Posterior cingulate gyrus (tissue), 11 donors: ENCODE data around the gene INKA2.
A peak's percentile ranks its signal among the peaks of the same experiment; 100 is the strongest.

Experiments used
- DNase-seq, 10 donors: peaks; one replicate each; pipeline versions ENCODE4 v3.0.0 to v3.0.0-alpha.2; 2020 to 2021; ENCODE audit warnings: mixed read lengths in 3 of 10
- intact Hi-C: fragments of 100-400 bp; cut with DNase I; formaldehyde crosslinking; loops from one replicate; pipeline ENCODE4 v1.15.1; 2023

INKA2 gene

DNA sequence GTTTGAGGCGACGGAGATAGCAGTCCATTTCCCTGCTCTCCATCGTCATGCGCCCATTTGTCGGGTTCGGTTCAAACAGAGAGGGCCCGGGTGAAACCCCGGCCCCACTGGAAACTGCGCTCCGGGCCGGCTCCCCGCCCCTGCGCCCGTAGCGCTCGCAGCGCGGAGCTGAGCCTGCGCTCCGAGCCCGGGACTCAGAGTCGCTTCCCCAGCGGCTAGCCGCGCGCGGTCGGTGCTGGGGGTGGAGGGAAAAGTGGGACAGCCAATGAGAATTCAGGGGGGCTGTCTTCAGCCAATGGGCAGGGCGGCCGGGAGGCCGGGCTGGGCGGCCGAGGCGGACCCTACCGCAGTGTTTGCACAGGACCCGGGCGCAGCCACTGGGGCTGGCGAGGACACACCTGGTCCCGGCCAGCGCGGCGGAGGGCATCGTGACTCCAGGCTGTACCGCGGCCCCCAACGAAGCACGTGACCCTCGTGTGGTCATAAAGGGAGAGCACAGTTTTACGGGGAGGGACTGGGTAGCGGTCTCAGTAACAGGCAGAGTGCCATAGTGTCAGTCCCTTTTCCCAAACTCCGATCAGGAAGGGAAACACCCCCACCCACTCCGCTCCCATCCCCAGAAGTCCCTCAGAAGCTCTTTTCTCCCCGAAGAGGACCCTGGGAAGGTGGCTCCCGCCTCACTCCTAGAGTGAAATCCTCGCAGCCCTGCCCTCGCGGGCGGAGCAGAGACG, at the start of gene INKA2:
TSS of gene INKA2 (minus strand) at position 202 of the 731 bp plus-strand sequence. CDS start at position 49, 153 bp downstream.
- DNase-seq = peak; percentile 83 to 98 (median 92)

DNA sequence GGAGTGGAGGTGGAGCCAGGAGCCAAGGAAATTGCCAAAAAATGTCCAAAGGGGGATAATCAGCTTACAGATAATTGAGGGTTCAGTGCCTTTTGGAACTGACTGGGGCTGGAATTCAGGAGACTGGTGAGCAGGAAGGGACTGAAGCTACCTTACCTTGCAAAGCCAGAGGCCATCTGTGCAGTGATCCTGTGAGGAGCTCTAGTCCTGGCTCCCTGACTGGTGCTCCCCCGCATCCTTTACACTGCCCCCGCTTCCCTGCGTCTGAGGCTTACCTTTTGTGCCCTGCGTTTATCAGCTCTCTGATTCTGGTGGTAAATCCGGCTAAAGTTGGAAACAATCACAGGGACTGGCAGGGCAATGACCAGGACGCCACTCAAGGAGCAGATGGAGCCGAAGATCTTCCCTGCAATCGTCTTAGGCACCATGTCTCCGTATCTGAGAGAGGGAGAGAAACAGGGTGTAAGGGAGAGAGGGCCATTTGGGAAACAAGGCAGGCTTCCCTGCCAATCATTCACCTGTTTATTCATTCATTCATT, 47.5 kb upstream of the INKA2 start:
- DNase-seq = no peak
- intact Hi-C loops = no loop called here

More for the DNA sequence above, at the start of gene INKA2:
- intact Hi-C loops = no loop called here

DNA sequence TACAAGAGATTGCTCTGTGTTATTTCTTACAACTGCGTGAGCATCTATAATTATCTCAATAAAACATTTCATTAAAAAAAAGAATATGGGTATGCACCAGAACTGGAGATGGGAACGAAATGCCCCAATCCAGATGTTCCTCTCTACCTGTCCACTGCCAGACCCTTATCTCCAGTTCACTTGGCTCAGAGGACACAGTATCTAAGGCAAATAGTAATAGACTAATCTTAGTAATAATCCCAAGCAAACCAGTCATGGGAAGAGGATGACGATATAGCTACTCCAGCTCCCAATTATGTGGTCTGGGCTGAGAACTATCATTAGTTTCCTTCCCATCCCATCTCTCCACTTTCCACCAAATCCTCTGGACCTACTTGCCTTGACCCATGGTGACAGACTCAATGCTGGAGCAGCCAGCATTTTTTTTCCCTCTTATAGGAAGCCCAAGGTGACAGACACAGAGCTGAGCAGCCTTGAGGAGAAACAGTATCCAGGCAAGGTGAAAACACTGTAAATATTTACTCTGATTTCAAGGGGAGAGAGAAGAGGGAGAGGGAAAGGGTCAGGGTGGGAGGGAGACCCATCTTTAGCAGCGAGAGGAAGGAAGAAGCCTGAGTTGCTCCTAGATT, 45.2 kb upstream of the INKA2 start:
- DNase-seq = no peak

DNA sequence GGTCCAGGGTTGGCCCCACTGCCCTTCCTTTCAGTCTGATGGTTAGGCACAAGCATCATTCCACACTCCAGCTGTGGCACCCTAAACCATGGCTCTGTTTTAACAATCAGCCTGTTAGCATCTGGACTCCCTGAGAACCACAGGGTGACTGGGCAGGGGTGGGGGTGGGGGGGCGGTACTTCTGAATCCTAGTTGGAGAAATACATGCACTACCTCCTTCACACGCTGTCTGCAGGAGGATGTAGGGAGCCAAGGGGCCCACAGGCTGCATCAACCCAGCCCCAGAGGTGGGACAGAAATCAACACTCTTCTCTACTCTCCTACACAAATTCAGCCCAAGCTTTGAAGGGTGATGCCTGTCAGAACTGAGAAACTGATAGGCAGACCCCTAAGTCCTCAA, 40.4 kb upstream of the INKA2 start:
- no peak for DNase-seq
- intact Hi-C loops = no loop called here

More for the DNA sequence above, 45.2 kb upstream of the INKA2 start:
- intact Hi-C loops = no loop called here

DNA sequence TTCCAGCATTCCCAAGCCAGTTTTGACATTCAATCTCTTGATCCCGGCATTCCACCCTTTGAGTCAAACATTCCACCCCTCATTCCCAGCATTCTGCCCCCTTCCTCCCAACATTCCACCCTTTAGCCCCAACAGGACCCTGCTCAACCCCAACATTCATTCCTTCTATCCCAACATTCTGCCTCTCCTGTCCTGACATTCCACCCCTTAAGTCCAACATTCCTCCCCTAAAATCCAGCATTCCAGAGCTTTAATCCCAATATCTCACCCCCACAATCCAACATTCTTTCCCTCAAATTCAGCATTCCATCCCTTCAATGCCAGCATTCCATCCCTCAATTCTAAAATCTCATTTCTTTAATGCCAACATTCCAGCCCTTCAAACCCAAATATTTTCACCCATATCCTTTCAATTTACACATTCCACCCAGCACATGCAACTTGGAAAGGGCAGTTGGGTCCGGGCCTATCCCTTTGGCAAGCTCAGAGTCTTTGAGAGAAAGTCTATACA, 39.4 kb upstream of the INKA2 start:
- intact Hi-C loops = no loop called here

DNA sequence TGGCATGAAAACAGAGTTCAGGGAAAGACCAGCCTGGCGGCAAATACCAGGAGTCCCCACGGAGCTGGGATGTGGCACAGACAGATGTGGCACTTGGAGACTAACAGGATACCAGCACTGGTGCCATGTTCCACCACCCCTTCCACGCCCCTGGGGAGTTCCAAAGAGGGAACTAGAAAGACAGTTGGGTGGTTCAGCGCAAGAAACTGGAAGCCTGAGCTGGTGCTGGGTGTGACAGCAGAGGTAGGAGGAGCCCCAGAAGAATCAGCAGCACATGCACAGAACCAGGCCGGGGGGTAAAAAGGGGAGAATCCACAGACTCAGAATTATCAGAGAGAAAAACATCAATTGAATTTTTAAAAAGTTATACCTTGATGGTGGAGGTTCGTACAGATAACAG, 38.9 kb upstream of the INKA2 start:
- intact Hi-C loops = no loop called here
- DNase-seq = no peak

More for the DNA sequence above, 39.4 kb upstream of the INKA2 start:
- no peak for DNase-seq

DNA sequence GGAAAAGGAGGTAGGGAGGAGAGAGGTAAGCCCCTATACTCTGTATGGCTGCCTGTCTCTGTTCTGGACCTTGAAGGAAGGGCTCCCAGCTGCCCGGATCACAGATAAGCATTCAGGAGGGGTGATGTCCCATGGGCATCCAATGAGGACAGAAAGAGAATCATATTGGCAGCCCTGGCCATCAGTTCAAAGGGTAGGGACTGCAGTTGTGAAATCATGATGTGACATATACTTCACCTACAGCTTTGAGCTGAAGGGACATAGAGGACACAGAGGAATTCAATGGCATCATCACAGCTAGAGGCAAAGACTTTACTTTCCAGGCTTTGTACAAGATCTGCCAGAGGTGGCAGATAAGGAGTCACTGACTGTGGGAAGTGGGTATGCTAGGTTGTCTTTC, 38.1 kb upstream of the INKA2 start:
- DNase-seq = no peak
- intact Hi-C loops = no loop called here

DNA sequence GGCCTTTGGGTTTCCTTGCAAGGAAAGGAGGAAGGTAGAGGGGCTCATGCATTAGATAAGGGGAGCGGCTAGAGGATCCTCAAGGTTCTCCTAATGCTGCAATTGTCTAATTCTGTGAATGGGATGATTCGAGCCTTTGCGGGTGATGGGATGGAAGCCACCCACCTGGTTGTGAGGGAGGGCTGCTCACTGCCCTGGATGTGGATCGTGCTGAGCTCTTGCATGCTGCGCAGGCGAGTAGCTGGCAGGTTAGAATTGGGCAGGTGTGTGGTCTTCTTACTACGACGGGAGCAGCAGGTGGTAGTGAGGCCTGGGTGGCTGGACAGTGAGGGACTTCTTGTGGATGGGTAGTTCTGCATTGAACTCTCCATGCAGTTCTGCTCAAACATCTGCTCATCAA, 37.7 kb upstream of the INKA2 start:
- DNase-seq = no peak
- intact Hi-C loops = no loop called here

DNA sequence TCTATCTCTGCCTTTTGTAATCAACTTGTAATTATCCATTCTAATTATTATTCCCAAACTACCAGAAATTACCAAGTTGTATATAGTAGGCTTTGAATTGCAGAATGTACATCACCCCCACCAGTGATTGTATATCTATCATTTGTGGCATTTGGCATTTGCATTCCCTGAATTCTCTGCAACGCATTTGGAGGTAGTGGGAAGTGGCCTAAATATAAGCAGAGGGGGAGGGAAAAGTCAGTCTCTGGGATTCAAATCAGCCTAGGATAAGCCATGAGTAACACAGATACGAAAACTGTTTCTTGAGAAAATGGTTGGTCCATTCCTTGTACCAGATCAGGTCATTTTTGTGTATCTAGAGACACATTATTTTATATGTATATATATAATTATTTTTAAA, 37.2 kb upstream of the INKA2 start:
- intact Hi-C loops = no loop called here
- DNase-seq = no peak

DNA sequence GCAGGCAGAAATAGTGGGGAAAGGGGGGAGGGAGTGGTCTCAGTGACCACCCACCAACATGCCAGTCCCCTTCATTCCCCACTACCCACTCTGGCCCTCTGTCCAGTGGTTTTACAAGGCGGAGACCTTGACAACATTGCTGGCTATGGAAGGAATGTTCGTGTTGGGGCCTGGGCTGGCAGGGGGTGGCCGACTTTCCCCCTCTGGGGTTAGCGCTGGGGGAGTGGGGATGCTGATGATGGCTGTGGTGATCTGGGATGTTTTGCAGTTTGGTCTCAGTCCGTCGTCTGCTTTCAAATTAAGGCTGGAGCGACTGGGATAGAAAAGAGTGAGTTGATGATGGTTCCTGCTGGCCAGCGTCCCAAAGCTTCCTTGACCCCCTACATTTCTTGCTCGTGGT, 36.8 kb upstream of the INKA2 start:
- no peak for DNase-seq
- intact Hi-C loops = no loop called here

DNA sequence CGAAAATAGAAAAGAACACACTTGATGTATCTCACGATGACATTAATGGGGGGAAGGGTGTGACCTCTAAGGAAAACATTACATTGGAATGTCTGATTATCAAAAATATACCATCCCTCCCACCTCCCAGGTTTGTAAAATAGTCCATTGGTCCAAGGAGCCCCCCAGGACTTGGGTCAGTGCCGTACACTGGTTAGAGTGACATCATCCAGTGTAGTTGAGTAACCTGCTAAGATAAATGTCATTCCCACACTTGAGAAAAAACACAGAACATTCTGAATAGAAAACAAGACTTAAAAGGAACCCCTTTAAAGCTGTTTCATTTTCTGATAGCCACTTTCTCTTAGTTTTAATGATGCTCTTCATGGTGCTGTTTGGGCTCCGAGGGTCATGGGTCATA, 31.7 kb upstream of the INKA2 start:
- DNase-seq = no peak
- intact Hi-C loops = no loop called here

DNA sequence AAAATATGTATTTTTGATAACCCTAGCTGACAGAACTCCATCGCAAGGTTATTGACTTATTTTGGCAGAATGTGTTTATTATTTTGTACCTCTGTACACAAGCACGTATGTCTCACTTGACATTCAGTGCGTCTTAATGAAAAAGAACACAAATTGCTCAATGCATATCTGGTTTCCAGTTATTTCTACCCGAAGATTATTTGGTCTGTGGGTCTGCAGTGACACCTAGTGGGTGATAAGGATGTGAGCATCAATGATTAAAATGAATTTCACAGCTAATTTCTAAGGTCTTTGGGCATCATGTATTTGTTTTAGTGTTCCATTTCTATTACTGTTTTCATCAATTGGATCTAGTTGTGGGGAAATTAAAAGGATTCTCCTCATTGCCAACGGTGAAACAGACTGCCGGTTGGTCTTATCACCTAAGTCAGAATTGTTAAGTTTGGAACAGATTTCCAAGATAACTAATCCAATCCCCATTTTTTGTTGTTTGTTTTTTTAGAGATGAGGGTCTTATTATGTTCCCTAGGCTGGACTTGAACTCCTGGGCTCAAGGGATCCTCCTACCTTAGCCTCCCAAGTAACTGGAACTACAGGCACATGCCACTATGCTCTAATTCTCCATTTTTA, 30.4 kb upstream of the INKA2 start:
- intact Hi-C loops = loop anchor here (1.0 kb wide), 1 partner anchor 288 kb away; no protein-coding TSS in a partner anchor
- peak in 1 of 10 donors; percentile 48 for DNase-seq

DNA sequence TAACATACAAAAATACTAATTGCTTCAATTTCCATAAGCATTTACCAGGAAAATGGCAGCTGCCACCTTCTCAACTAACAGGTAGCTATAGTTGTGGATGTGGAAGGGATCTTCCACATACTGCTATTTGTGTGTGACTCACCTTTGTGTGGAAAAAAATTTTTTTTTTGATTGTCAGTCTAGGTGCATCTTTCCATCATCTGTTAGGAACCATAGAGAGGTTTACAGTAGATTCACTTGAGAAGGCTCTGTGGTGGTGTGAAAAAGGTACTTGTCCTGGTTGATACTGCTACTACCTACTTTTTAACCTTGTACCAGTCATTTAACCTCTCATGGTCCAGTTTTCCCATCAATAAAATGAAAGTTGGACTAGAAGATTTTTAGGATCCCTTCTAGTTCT, 29.4 kb upstream of the INKA2 start:
- no peak for DNase-seq
- intact Hi-C loops = loop anchor here (1.0 kb wide), 1 partner anchor 287 kb away; no protein-coding TSS in a partner anchor

DNA sequence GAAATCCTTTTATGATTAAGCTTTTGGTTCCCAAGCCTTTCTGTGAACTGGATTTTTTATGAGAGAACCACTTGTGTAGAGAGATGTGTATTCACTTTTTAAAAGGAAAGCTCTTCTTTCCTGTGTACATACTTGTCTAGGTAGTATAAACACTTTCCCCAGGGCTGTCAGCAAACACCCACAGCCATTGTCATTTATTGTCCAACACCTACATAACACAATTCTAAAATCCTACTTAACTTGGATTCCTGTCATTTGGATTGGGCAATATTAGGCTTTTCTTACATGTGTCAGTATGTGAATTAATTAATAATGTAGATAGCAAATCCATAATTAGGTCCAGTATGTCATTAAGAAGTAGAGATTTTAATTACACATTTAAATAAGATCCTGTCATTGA, 28.8 kb upstream of the INKA2 start:
- intact Hi-C loops = no loop called here

DNA sequence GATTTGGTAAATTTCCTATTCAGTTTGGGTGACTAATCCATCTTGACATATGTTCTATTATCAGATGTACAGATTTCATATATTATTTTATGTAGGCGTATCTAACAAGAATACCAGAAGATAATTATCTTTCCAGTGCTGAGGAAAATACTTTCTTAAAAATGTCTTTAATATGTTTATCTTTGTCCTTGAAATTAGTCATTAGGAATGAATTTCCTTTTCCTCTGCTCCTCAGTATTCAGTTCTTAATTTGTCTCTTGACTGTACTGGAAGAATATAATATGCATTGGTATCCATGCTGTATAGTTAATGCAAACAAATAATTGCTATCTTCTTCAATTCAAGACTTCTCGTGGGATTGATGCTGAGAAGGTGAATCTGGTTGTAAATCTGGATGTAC, 23.1 kb upstream of the INKA2 start:
- no peak for DNase-seq
- intact Hi-C loops = no loop called here

More for the DNA sequence above, 28.8 kb upstream of the INKA2 start:
- no peak for DNase-seq

DNA sequence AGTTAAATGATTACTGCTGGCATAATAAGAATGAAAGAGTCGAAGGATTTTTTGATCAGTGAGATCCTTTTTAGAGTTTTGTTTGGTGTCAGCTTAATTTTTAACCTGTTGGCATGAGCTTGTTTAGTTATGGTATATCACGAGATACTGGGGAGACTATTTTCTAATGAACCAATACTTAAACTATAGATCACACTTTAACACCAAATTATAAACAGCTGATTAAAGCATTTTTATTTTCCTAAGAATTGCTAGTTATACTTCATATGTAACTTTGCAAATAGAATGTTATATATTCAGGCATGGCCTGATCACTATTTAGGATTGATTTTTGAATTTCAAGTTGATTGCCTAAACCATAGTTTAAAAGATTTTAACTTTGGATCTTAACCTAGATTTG, 22.5 kb upstream of the INKA2 start:
- no peak for DNase-seq
- intact Hi-C loops = no loop called here

DNA sequence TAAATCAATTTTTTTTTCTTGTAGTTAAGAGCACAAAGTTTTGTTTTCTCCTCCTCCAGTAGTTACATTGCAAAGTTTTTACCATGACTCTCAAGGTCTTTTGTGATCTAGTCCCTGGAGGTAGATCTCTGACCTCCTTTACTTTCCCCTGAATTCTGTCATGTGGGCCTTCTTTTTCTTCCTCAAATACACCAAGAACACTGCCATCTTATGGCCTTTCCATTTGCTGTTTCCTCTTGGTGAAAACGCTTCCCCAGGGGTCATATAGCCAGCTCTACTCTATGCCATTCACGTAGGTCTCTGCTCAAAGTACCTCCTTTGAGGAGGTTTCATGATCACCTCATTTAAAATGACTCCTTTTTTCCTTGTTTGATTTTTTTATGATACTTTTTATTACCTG, 19.2 kb upstream of the INKA2 start:
- no peak for DNase-seq
- intact Hi-C loops = no loop called here

DNA sequence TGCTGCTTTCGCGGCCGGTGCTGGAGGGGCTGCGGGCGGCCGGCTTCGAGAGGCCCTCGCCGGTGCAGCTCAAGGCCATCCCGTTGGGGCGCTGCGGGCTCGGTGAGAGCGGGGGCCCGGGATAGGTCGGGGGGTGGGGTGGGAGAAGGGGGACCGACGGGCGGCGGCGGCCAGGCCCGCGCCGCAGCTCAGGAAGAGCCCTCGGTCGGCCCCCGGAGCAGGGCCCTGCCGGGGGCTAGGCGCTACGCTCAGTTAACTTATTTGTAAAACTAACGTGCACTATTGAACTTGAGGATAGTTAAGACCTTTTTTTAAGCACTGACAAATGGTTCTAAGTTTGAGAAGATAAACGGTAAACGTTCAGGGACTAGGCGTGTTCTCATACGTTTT, 16.9 kb upstream of the INKA2 start:
- no peak for DNase-seq
- intact Hi-C loops = no loop called here

DNA sequence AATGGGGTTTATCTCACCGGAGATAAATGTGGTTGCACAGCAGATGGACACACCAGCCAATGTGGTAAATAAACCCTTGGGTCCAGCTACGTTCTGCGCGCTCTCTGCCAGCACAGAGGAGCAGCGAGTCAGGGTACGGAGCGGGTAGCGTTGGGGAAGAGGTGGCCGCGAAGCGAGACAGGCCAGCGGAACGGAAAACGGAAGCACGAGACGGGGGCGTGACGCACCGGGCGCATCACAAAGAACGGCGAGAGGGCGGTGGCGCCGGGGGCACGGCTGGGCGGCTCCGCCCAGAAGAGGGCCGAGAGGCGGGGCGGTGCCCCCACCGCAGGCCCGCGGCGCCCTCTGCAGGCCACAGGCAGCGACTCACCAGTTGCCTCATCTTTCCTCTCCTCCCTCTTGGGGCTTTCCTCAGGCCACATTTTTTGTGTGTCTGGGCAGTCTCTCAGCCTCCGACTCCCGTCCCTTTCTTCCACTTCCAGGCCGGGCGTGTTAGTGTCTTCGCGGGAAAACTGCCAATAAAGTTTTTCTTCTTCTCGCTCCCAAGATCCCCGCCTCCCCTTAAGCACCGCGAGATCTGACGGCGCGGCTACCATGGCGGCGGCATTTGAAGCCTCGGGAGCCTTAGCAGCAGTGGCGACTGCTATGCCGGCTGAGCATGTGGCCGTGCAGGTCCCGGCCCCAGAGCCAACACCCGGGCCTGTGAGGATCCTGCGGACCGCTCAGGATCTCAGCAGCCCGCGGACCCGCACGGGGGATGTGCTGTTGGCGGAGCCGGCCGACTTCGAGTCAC, 16.3 kb upstream of the INKA2 start, which contains the start of gene DDX20:
TSS of gene DDX20 (plus strand) at position 571 of the 793 bp plus-strand sequence. CDS start at position 595, 24 bp downstream.
- intact Hi-C loops = loop anchor here (1.0 kb wide), 3 partner anchors 17 to 247 kb away; no protein-coding TSS in a partner anchor
- DNase-seq = peak; percentile 86 to 99 (median 90)

DNA sequence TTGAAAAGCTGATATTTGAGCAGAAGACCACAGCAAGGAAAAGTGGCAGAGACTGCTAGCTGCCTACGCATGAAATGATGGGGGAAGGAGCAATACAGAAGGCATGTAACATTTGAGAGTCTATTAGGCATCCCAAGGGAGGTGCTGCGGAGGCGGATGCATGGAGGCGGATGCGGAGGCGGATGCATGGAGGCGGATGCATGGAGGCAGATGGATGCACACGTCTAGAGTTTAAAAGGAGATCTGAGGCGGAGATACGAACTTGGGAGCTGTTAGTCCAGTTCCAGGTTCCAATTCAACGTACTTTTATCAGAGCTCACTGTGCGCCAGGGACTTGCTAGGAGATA, 15.8 kb upstream of the INKA2 start:
- intact Hi-C loops = loop anchor here (1.0 kb wide), 3 partner anchors 17 to 247 kb away; no protein-coding TSS in a partner anchor
- DNase-seq = peak in 1 of 10 donors; percentile 71
